H1 (cell line): Measurements from ENCODE around the gene AMOTL2. TPM values are rescaled to one million over a fixed set of nuclear protein-coding genes. Genes with fewer than 3 reads are reported as not detected.

Experiments
- CTCF ChIA-PET: fragments of 300-600 bp; sonication (Branson Sonifier 250); formaldehyde crosslinking; loops from one replicate; lab custom pipeline; 2021; ENCODE audit not compliant: partially characterized antibody; lab: Charles Lee
- POLR2A ChIA-PET: fragments of 300-600 bp; sonication (Branson Sonifier 250); formaldehyde crosslinking; loops from one replicate; lab custom pipeline; 2021; ENCODE audit warnings: inconsistent platforms; ENCODE audit not compliant: partially characterized antibody; lab: Charles Lee
- DNase-seq, 2 experiments: peaks; one replicate each; pipeline versions ENCODE4 v3.0.0 to v3.0.0-alpha.2; 2010 to 2022; ENCODE audit warnings: low spot score in 2 of 2, low read depth in 1 of 2, mixed read lengths in 1 of 2
- FAIRE-seq: peaks from 2 replicates; lab custom pipeline; 2011; peaks lifted over from hg19 to GRCh38; lab: Jason Lieb, UNC
- H2AFZ ChIP-seq: 2 replicates; pipeline ENCODE4 v1.8.1; 2012; ENCODE audit warnings: low read length, inconsistent platforms
- H2AK5ac ChIP-seq: 2 replicates; pipeline ENCODE4 v1.6.1; 2013; ENCODE audit warnings: low read depth, low read length
- H2BK120ac ChIP-seq: replicated peaks from 2 replicates; pipeline ENCODE3; 2013; ENCODE audit warnings: low read depth, low read length, inconsistent platforms
- H2BK12ac ChIP-seq: 2 replicates; pipeline ENCODE4 v1.6.1; 2013; ENCODE audit warnings: low read depth, low read length
- H2BK15ac ChIP-seq: 2 replicates; pipeline ENCODE4 v1.6.1; 2013; ENCODE audit warnings: low read length
- H2BK20ac ChIP-seq: 2 replicates; pipeline ENCODE4 v1.6.1; 2013; ENCODE audit warnings: low read length
- H2BK5ac ChIP-seq: 2 replicates; pipeline ENCODE4 v1.6.1; 2013; ENCODE audit warnings: low read depth, low read length
- H3K14ac ChIP-seq: 2 replicates; pipeline ENCODE4 v1.6.1; 2013; ENCODE audit warnings: inconsistent platforms; ENCODE audit not compliant: insufficient read length
- H3K18ac ChIP-seq: 2 replicates; pipeline ENCODE4 v1.6.1; 2013; ENCODE audit warnings: low read length; ENCODE audit errors: extremely low read depth
- H3K23ac ChIP-seq: 2 replicates; pipeline ENCODE4 v1.6.1; 2013; ENCODE audit warnings: inconsistent platforms; ENCODE audit not compliant: insufficient read length
- H3K23me2 ChIP-seq: 2 replicates; pipeline ENCODE4 v1.6.1; 2013; ENCODE audit warnings: low read depth, low read length
- H3K27ac ChIP-seq: 2 replicates; pipeline ENCODE4 v1.6.1; 2011; ENCODE audit warnings: low read depth, low read length, inconsistent platforms
- H3K27me3 ChIP-seq, 4 experiments: replicated peaks in 1 of 4; 1 replicate in 1 of 4; 2 replicates in 3 of 4; pipeline versions ENCODE4 v1.6.1 to v1.8.1; 2011 to 2013; ENCODE audit warnings: low read length in 3 of 4, mild to moderate bottlenecking in 3 of 4, inconsistent platforms in 2 of 4, mixed read lengths in 2 of 4, moderate library complexity in 1 of 4; ENCODE audit not compliant: control insufficient read depth in 3 of 4, insufficient read depth in 3 of 4; ENCODE audit errors: extremely low read depth in 1 of 4
- H3K36me3 ChIP-seq, 4 experiments: 2 replicates each; pipeline versions ENCODE4 v1.6.1 to v1.8.1; 2011 to 2013; ENCODE audit warnings: mild to moderate bottlenecking in 4 of 4, low read length in 3 of 4, moderate library complexity in 2 of 4, control low read depth in 1 of 4, inconsistent platforms in 1 of 4; ENCODE audit not compliant: insufficient read depth in 4 of 4, control insufficient read depth in 2 of 4
- H3K4ac ChIP-seq: replicated peaks from 2 replicates; pipeline ENCODE3; 2013; ENCODE audit warnings: low read length, low read depth, mixed read lengths, inconsistent platforms; ENCODE audit not compliant: insufficient read length
- H3K4me1 ChIP-seq, 4 experiments: replicated peaks in 1 of 4; 1 replicate in 1 of 4; 2 replicates in 3 of 4; pipeline versions ENCODE4 v1.6.1 to v1.8.1; 2011 to 2013; ENCODE audit warnings: low read length in 3 of 4, inconsistent platforms in 2 of 4, mixed read lengths in 1 of 4; ENCODE audit not compliant: insufficient read depth in 4 of 4, control insufficient read depth in 3 of 4
- H3K4me2 ChIP-seq, 2 experiments: 2 replicates each; pipeline versions ENCODE4 v1.6.1 to v1.8.1; 2011 to 2013; ENCODE audit warnings: low read depth in 2 of 2, low read length in 2 of 2, control low read depth in 1 of 2, inconsistent platforms in 1 of 2, mild to moderate bottlenecking in 1 of 2; ENCODE audit not compliant: insufficient read depth in 1 of 2
- H3K4me3 ChIP-seq, 4 experiments: fragments of 200-600, 300-600 bp in 1 of 4; sonication (generic), shearing (Covaris generic), sonication (Bioruptor Twin) in 1 of 4; 2 replicates each; pipeline versions ENCODE4 v1.5.1 to v1.8.1; 2011 to 2016; ENCODE audit warnings: low read length in 4 of 4, low read depth in 3 of 4, control low read depth in 2 of 4, inconsistent platforms in 2 of 4, mild to moderate bottlenecking in 2 of 4, mixed read lengths in 1 of 4, moderate library complexity in 1 of 4; ENCODE audit not compliant: insufficient read depth in 2 of 4; ENCODE audit errors: extremely low read depth in 1 of 4
- H3K56ac ChIP-seq: replicated peaks from 2 replicates; pipeline ENCODE3; 2013; ENCODE audit warnings: low read depth, mild to moderate bottlenecking, mixed read lengths, low read length, inconsistent platforms; ENCODE audit not compliant: insufficient read length
- H3K79me1 ChIP-seq: 2 replicates; pipeline ENCODE4 v1.6.1; 2013; ENCODE audit warnings: low read depth, low read length, control low read depth
- H3K79me2 ChIP-seq, 2 experiments: 2 replicates each; pipeline versions ENCODE4 v1.6.1 to v1.8.1; 2012 to 2013; ENCODE audit warnings: low read length in 2 of 2, mild to moderate bottlenecking in 2 of 2, inconsistent platforms in 1 of 2; ENCODE audit not compliant: insufficient read depth in 2 of 2, control insufficient read depth in 1 of 2
- H3K9ac ChIP-seq, 4 experiments: replicated peaks in 1 of 4; 1 replicate in 1 of 4; 2 replicates in 3 of 4; pipeline versions ENCODE4 v1.6.1 to v1.8.1; 2011 to 2013; ENCODE audit warnings: low read depth in 3 of 4, low read length in 3 of 4, control low read depth in 2 of 4, mild to moderate bottlenecking in 2 of 4, moderate library complexity in 2 of 4, inconsistent platforms in 1 of 4; ENCODE audit errors: extremely low read depth in 1 of 4
- H3K9me3 ChIP-seq, 2 experiments: 2 replicates each; pipeline versions ENCODE4 v1.6.1 to v1.8.1; 2012 to 2013; ENCODE audit warnings: mild to moderate bottlenecking in 2 of 2, moderate library complexity in 2 of 2, control low read depth in 1 of 2, inconsistent platforms in 1 of 2, low read depth in 1 of 2, low read length in 1 of 2, mixed read lengths in 1 of 2; ENCODE audit not compliant: insufficient read depth in 2 of 2
- H4K20me1 ChIP-seq, 2 experiments: replicated peaks in 1 of 2; 2 replicates each; pipeline versions ENCODE3 to v1.8.1; 2011 to 2013; ENCODE audit warnings: inconsistent platforms in 2 of 2, low read length in 2 of 2, mild to moderate bottlenecking in 1 of 2; ENCODE audit not compliant: insufficient read depth in 2 of 2, control insufficient read depth in 1 of 2
- H4K5ac ChIP-seq: 2 replicates; pipeline ENCODE4 v1.6.1; 2013; ENCODE audit warnings: low read length, low read depth, mixed read lengths, inconsistent platforms; ENCODE audit not compliant: insufficient read length
- H4K8ac ChIP-seq: 2 replicates; pipeline ENCODE4 v1.8.0; 2013; ENCODE audit warnings: mild to moderate bottlenecking, moderate library complexity, low read length, inconsistent platforms; ENCODE audit not compliant: insufficient read depth; ENCODE audit errors: extremely low read depth
- H4K91ac ChIP-seq: replicated peaks from 2 replicates; pipeline ENCODE3; 2013; ENCODE audit warnings: low read length, mixed read lengths, inconsistent platforms; ENCODE audit not compliant: insufficient read length
- BCL11A ChIP-seq, 2 experiments: IDR thresholded peaks; one replicate each; pipeline ENCODE4 v1.6.1; 2011; ENCODE audit warnings: low read depth in 2 of 2, low read length in 2 of 2, mild to moderate bottlenecking in 2 of 2
- CHD1 ChIP-seq: IDR thresholded peaks from 2 replicates; pipeline ENCODE4 v1.6.1; 2012; ENCODE audit warnings: low read depth, low read length, improper control_type of control experiment
- EP300 ChIP-seq, 2 experiments: IDR thresholded peaks; 1 replicate in 1 of 2; 2 replicates in 1 of 2; pipeline ENCODE4 v1.6.1; 2011 to 2012; ENCODE audit warnings: low read depth in 2 of 2, low read length in 2 of 2, mild to moderate bottlenecking in 2 of 2, borderline replicate concordance in 1 of 2, inconsistent platforms in 1 of 2, moderate library complexity in 1 of 2
- EZH2 ChIP-seq: fragments of 200-600 bp; sonication (generic); IDR thresholded peaks from 2 replicates; pipeline ENCODE4 v1.7.1; 2012; ENCODE audit warnings: low read depth, mild to moderate bottlenecking, moderate library complexity, low read length, inconsistent platforms; ENCODE audit not compliant: severe bottlenecking
- FOSL1 ChIP-seq: IDR thresholded peaks from 2 replicates; pipeline ENCODE4 v1.6.1; 2011; ENCODE audit warnings: mild to moderate bottlenecking, low read depth, low read length, moderate library complexity; ENCODE audit not compliant: insufficient read depth
- JUND ChIP-seq: IDR thresholded peaks from 2 replicates; pipeline ENCODE4 v1.6.1; 2011; ENCODE audit warnings: mild to moderate bottlenecking, improper control_type of control experiment, low read length
- MAX ChIP-seq: IDR thresholded peaks from 2 replicates; pipeline ENCODE4 v1.6.1; 2012; ENCODE audit warnings: inconsistent platforms
- NANOG ChIP-seq: IDR thresholded peaks from 2 replicates; pipeline ENCODE4 v1.6.1; 2011; ENCODE audit warnings: low read length, low read depth, mild to moderate bottlenecking, inconsistent platforms; ENCODE audit not compliant: insufficient read depth, poor library complexity, severe bottlenecking
- POU5F1 ChIP-seq: IDR thresholded peaks from 2 replicates; pipeline ENCODE4 v1.6.1; 2011; ENCODE audit warnings: low read depth, mild to moderate bottlenecking, low read length, moderate library complexity
- SIRT6 ChIP-seq: IDR thresholded peaks from one replicate; pipeline ENCODE4 v1.7.1; 2012; ENCODE audit warnings: low read length, inconsistent platforms
- SP1 ChIP-seq: IDR thresholded peaks from 2 replicates; pipeline ENCODE4 v1.6.1; 2011; ENCODE audit warnings: low read depth, low read length
- SRF ChIP-seq: IDR thresholded peaks from 2 replicates; pipeline ENCODE4 v1.6.1; 2011; ENCODE audit warnings: mild to moderate bottlenecking, low read depth, low read length, moderate library complexity
- TAF7 ChIP-seq: optimal IDR thresholded peaks from 2 replicates; pipeline ENCODE3; 2011; ENCODE audit warnings: low read depth, mild to moderate bottlenecking, inconsistent platforms, low read length, moderate library complexity, borderline replicate concordance
- TBP ChIP-seq: IDR thresholded peaks from 2 replicates; pipeline ENCODE4 v1.6.1; 2011; ENCODE audit warnings: low read depth, low read length, improper control_type of control experiment
- TCF12 ChIP-seq: IDR thresholded peaks from 2 replicates; pipeline ENCODE4 v1.6.1; 2011; ENCODE audit warnings: low read depth, mild to moderate bottlenecking, low read length
- WGBS, 2 experiments: shearing (Covaris generic) in 1 of 2; methylation state at CpG; one replicate each; pipeline versions ENCODE4 v1.1.6 to v1.1.7; 2013 to 2015; ENCODE audit warnings: low lambda C conversion rate in 2 of 2, mixed read lengths in 2 of 2, inconsistent platforms in 1 of 2, low coverage in 1 of 2, missing lambda C conversion rate in 1 of 2; ENCODE audit not compliant: insufficient replicate concordance in 2 of 2, insufficient coverage in 1 of 2, insufficient read length in 1 of 2; ENCODE audit errors: extremely low coverage in 1 of 2, missing lambda C conversion rate in 1 of 2; 5-methylcytosine and 5-hydroxymethylcytosine counted together
- polyA plus RNA-seq, 7 experiments: library from polyadenylated mRNA; depleted of rRNA in 3 of 7; stranded (reverse) in 5 of 7; unstranded in 2 of 7; fragments of >200 nt in 5 of 7; fragments of 200-250 nt in 2 of 7; gene quantifications; 1 replicate in 5 of 7; 2 replicates in 1 of 7; 4 replicates in 1 of 7; pipeline versions ENCODE4 v1.2.1 to v1.2.3, GENCODE V29; 2011 to 2013; ENCODE audit warnings: missing spikeins in 2 of 7, mixed read lengths in 2 of 7
- total RNA-seq: library from RNA; stranded (reverse); fragmentation: NEBNext Ultra II Directional; extraction: Animal tissue kit (Norgen Biotek cat#: 25700); gene quantifications from 2 replicates; pipeline ENCODE4 v1.2.1, GENCODE V29; 2021

Gene AMOTL2
- total and polyA plus RNA-seq, 2 of the 8 experiments (the other 6 are each of a cell fraction or from before 2014, with no cell fraction given), result 19.0 to 63.7 TPM

- H3K4me3 ChIP-seq, result no peak overlapping the region
- H4K5ac ChIP-seq, result no peak overlapping the region
- no peak overlapping the region; the same call in 1 of the 2 replicates for H2BK12ac ChIP-seq
- H4K20me1 ChIP-seq, result no peaks in the 10 kb centered on the region
- H3K27ac ChIP-seq, result no peak overlapping the region
- no peak overlapping the region for H3K18ac ChIP-seq
- H3K56ac ChIP-seq, result no peak overlapping the region
- no peak overlapping the region for H3K14ac ChIP-seq
- H2BK15ac ChIP-seq, result no peak overlapping the region
- no peak for DNase-seq
- H3K4me1 ChIP-seq, result peaks cover 16 to 32% (median 24%) of the 10 kb centered on the region in 4 experiments
- no peak overlapping the region for H4K91ac ChIP-seq
- H2BK120ac ChIP-seq, result no peak overlapping the region
- H3K4ac ChIP-seq, result no peak overlapping the region
- no peak overlapping the region for H3K9ac ChIP-seq
- no peaks in the 10 kb centered on the region for H3K79me1 ChIP-seq
- no peak overlapping the region for H2AFZ ChIP-seq
- H2BK20ac ChIP-seq, result no peak overlapping the region
- FAIRE-seq, result no peak
- H3K36me3 ChIP-seq, result no peaks in the 10 kb centered on the region
- 0 out of 2 replicates have a peak overlapping the region, but pooled peaks have one; percentile 1 for H2BK5ac ChIP-seq
- H2AK5ac ChIP-seq, result no peak overlapping the region
- ChIA-PET POLR2A (interaction anchor here (1.3 to 43.9 kb wide), 4 partner anchors 13 to 78 kb away, joined by 3 to 1731 read pairs (median 56); partner anchors contain the start of gene AMOTL2), CTCF (interaction anchor here (0.7 to 2.0 kb wide), 7 partner anchors 11 to 48 kb away, joined by 3 to 6 read pairs (median 4); no protein-coding TSS in a partner anchor)
- no CpG with 5 or more reads among the region's 1 CpG for WGBS, 2 experiments
- H3K9me3 ChIP-seq, result no peaks in the 10 kb centered on the region
- no peak overlapping the region for H3K23ac ChIP-seq
- no peaks in the 10 kb centered on the region for H3K23me2 ChIP-seq
- H3K4me2 ChIP-seq, result no peak overlapping the region
- H3K79me2 ChIP-seq, result no peaks in the 10 kb centered on the region
- H3K27me3 ChIP-seq, result no peaks in the 10 kb centered on the region
- no peak overlapping the region for H4K8ac ChIP-seq
- TF ChIP-seq MAX, result no peak
- TF ChIP-seq JUND, result no peak
- TF ChIP-seq FOSL1, result no peak
- TF ChIP-seq BCL11A (IDR thresholded peaks at IDR 0.05; ENCODE audit: low read depth in 2 of 2, low read length in 2 of 2), result no peak
- no peak for TF ChIP-seq TBP
- no peak for TF ChIP-seq POU5F1
- TF ChIP-seq SRF, result no peak
- no peak for TF ChIP-seq TAF7
- no peak for TF ChIP-seq EP300 (IDR thresholded peaks at IDR 0.05; ENCODE audit: borderline replicate concordance in 1 of 2, low read depth in 2 of 2, low read length in 2 of 2)
- TF ChIP-seq CHD1, result no peak
- TF ChIP-seq NANOG, result no peak
- TF ChIP-seq TCF12, result no peak
- TF ChIP-seq EZH2, result no peak
- no peak for TF ChIP-seq SIRT6
- TF ChIP-seq SP1, result no peak
Observed at GRCh38 chr3:134328846-134329245, 45.4 kb downstream of the AMOTL2 start.
